ENCODE measurements around the gene KIAA1328. TPM values are rescaled to one million over a fixed set of nuclear protein-coding genes. Genes with fewer than 3 reads are reported as not detected.
"Not testable (repeated sequence)": the region's sequence is repeated elsewhere in the genome, so short reads cannot be mapped to it uniquely, and the experiment has no call there.

KIAA1328 gene
- total RNA-seq, 6 experiments from 2014 or later = 2.0 to 4.5 (median 2.9) TPM

DNA sequence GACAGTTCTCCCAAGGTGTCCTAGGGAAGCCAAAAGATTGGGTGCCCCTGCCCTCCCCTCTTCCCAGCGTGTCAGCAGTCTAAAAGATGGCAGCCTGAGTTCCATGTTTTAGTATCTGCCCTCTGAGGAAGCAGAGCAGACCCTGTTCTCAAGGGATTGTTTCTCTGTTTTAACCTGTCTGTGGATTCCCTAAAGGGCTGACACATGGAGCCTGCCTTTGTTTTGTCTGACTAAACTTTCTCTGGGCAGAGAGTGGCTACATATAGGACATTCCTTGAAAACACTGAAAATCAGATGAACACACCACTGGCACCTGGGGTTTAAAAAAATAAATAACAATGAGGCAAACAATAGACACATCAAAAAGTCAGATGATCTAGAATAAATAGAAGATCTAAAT is 337.6 kb downstream of the KIAA1328 start:
- Histone ChIP-seq H3K27me3 (no peaks in the 10 kb centered on the region), H3K4me1 (no peaks in the 10 kb centered on the region), H3K36me3 (no peaks in the 10 kb centered on the region), H3K27ac (no peak overlapping the region), H3K4me3 (no peak overlapping the region), H3K9me3 (no peaks in the 10 kb centered on the region)
- ATAC-seq (no peak), DNase-seq (no peak)
- 100% methylated on average over 1 of the region's 1 CpG for WGBS (ENCODE audit: insufficient coverage, low coverage, low lambda C conversion rate, missing lambda C conversion rate)
- intact Hi-C loops (cut with DNase I) = no loop called here
- TF ChIP-seq POLR2A (IDR thresholded peaks at IDR 0.05) = no peak
- TF ChIP-seq, protein P1, sequence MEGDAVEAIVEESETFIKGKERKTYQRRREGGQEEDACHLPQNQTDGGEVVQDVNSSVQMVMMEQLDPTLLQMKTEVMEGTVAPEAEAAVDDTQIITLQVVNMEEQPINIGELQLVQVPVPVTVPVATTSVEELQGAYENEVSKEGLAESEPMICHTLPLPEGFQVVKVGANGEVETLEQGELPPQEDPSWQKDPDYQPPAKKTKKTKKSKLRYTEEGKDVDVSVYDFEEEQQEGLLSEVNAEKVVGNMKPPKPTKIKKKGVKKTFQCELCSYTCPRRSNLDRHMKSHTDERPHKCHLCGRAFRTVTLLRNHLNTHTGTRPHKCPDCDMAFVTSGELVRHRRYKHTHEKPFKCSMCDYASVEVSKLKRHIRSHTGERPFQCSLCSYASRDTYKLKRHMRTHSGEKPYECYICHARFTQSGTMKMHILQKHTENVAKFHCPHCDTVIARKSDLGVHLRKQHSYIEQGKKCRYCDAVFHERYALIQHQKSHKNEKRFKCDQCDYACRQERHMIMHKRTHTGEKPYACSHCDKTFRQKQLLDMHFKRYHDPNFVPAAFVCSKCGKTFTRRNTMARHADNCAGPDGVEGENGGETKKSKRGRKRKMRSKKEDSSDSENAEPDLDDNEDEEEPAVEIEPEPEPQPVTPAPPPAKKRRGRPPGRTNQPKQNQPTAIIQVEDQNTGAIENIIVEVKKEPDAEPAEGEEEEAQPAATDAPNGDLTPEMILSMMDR (IDR thresholded peaks at IDR 0.05) = no peak

DNA sequence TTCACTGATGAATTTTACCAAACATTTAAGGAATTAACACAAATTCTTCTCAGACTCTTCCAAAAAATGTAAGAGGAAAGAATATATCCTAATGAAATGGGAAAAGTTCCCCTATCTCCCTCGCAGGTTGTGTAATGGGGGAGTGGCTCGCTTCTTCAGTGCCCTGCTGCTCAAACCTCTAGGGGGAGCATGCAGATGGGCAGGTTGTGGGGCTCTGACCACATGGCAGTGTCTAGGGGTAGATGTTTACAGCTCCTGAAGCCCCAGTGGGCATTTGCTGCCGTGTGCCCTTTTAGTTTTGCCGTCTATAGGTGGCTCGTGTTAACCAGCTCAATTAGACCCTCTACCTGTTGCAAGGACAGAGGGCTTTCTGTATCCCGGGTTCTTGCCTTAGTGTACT is 338.0 kb downstream of the KIAA1328 start:
- WGBS (ENCODE audit: insufficient coverage, low coverage, low lambda C conversion rate, missing lambda C conversion rate) = 76% methylated on average over 3 of the region's 6 CpGs
- H3K4me1 ChIP-seq; H3K9me3 ChIP-seq; H3K36me3 ChIP-seq; intact Hi-C loops (cut with DNase I); H3K27me3 ChIP-seq; ATAC-seq; H3K4me3 ChIP-seq; DNase-seq; H3K27ac ChIP-seq: not testable (repeated sequence)

DNA sequence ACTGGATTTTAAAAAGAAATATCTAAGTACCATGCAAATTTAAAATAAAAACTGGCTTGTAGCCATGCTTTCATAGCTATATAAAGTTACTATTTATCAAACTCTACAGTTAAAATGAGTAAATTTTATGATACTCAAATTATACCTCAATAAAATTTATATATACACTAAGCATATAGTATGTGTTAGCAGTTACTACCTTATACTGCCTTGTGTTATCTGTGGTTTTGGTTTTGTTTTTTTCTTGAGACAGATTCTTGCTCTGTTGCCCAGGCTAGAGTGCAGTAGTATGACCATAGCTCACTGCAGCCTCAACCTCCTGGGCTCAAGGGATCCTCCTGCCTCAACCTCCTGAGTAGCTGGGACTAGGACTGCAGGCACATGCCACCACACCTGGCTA is 342.1 kb downstream of the KIAA1328 start:
- no peak overlapping the region for H3K27ac ChIP-seq
- TF ChIP-seq, protein P1 (IDR thresholded peaks at IDR 0.05) = no peak
- TF ChIP-seq POLR2A (IDR thresholded peaks at IDR 0.05) = no peak
- no peaks in the 10 kb centered on the region for H3K9me3 ChIP-seq
- DNase-seq = no peak
- no peak overlapping the region for H3K4me3 ChIP-seq
- no peaks in the 10 kb centered on the region for H3K36me3 ChIP-seq
- no peaks in the 10 kb centered on the region for H3K4me1 ChIP-seq
- intact Hi-C loops (cut with DNase I) = no loop called here
- H3K27me3 ChIP-seq = no peaks in the 10 kb centered on the region
- no peak for ATAC-seq

DNA sequence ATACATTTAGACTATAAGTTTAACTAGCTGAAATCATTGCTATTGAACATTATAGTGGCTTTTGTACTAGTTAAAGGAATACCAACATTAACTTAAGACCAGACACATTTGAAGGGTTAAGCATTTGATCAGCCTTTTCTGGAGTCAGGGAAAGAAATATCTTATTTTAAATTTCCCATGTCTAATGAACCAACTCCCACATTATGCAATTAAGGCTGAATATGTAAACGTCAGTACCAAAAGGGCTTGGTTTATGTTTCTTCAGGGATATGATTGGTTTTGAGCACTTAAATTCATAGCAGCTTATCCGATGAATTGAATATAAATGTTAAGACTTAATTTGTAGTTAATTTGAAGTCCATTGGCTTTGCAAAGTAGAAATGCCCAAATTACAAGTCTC is 344.5 kb downstream of the KIAA1328 start:
- no peak for ATAC-seq
- intact Hi-C loops (cut with DNase I) = no loop called here
- TF ChIP-seq, protein P1 (IDR thresholded peaks at IDR 0.05) = no peak
- TF ChIP-seq POLR2A (IDR thresholded peaks at IDR 0.05) = no peak

DNA sequence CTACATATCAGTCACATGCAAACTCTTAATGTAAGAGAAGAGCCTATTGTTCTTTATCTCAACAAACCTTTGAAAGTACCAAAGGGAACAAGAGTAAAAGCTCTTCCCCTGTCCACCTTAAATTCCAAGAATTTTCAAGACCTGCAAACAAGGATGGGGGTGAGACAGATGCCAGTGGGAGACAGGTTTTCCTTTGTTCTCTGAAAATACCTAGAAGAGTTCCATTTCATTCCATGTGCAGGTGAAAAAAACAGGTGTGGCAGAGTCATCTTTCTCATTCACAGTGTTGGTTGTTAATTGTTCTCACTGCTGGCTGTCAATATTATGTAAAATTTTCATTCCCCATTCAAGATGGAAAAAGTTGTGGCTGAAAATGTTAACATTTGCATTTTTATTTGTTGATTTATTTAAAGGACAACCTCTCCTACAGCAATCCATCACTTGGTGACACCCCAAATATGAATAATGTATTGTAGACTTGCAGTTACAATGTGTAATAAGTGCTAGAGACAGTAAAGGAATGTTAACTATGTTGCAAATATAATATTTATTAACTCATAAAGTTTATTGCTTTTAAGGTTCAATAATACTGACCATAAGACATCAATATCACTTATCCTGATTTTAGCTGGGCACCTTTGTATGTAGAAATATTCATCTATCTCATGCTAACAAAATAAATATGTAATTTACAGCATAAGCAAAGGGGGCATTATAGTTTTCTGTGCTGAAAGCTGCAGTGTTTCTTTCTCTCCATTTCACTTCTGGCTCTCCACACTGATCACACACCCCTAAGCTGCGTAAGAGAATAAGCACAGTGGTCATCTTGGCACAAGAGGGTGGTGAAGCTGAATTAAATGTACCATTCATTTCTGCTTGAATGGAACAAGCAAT is 347.0 kb downstream of the KIAA1328 start:
- H3K4me1 ChIP-seq = no peaks in the 10 kb centered on the region
- 100% methylated on average over 1 of the region's 1 CpG for WGBS (ENCODE audit: insufficient coverage, low coverage, low lambda C conversion rate, missing lambda C conversion rate)

More for the DNA sequence above, 344.5 kb downstream of the KIAA1328 start:
- H3K27me3 ChIP-seq = no peaks in the 10 kb centered on the region
- H3K36me3 ChIP-seq = no peaks in the 10 kb centered on the region
- DNase-seq = no peak
- H3K4me3 ChIP-seq = no peak overlapping the region
- WGBS (ENCODE audit: insufficient coverage, low coverage, low lambda C conversion rate, missing lambda C conversion rate) = 79% methylated on average over 2 of the region's 2 CpGs
- H3K9me3 ChIP-seq = no peaks in the 10 kb centered on the region
- no peak overlapping the region for H3K27ac ChIP-seq
- no peaks in the 10 kb centered on the region for H3K4me1 ChIP-seq

More for the DNA sequence above, 347.0 kb downstream of the KIAA1328 start:
- TF ChIP-seq POLR2A (IDR thresholded peaks at IDR 0.05) = no peak
- TF ChIP-seq, protein P1 (IDR thresholded peaks at IDR 0.05) = no peak
- no peak overlapping the region for H3K27ac ChIP-seq
- no peaks in the 10 kb centered on the region for H3K27me3 ChIP-seq
- no peaks in the 10 kb centered on the region for H3K9me3 ChIP-seq
- DNase-seq (no peak), ATAC-seq (no peak)
- no peak overlapping the region for H3K4me3 ChIP-seq
- no peaks in the 10 kb centered on the region for H3K36me3 ChIP-seq
- intact Hi-C loops (cut with DNase I) = no loop called here

All from right lobe of liver (tissue), 6 donors.